OCI-LY3 (cell line): ENCODE results near the gene RAB43.

Source experiments
- H2AFZ ChIP-seq: fragments of 200-600, 300-600 bp; shearing (Covaris generic); 2 replicates; pipeline ENCODE4 v1.6.0; 2014; ENCODE audit warnings: antibody characterized with exemption, low read depth, low read length
- H3K27ac ChIP-seq: fragments of 200-600, 300-600 bp; sonication (generic); 2 replicates; pipeline ENCODE4 v1.5.1; 2014; ENCODE audit warnings: mild to moderate bottlenecking, low read length, moderate library complexity, mixed read lengths
- H3K27me3 ChIP-seq: fragments of 200-600, 300-600 bp; sonication (generic); 2 replicates; pipeline ENCODE4 v1.6.1; 2014; ENCODE audit warnings: low read depth, low read length, mixed read lengths
- H3K36me3 ChIP-seq: fragments of 200-600, 300-600 bp; sonication (generic); replicated peaks from 2 replicates; pipeline ENCODE3; 2014; ENCODE audit warnings: low read depth, low read length, mixed read lengths
- H3K4me1 ChIP-seq: fragments of 300-600, 200-600 bp; sonication (generic); 2 replicates; pipeline ENCODE4 v1.6.1; 2014; ENCODE audit warnings: low read length, mixed read lengths
- H3K4me2 ChIP-seq: fragments of 200-600, 300-600 bp; sonication (generic); 2 replicates; pipeline ENCODE4 v1.6.1; 2014; ENCODE audit warnings: low read length, mixed read lengths
- H3K4me3 ChIP-seq: fragments of 300-600, 200-600 bp; sonication (generic); 2 replicates; pipeline ENCODE4 v1.5.1; 2014; ENCODE audit warnings: antibody characterized with exemption, mild to moderate bottlenecking, low read length, moderate library complexity
- H3K79me2 ChIP-seq: fragments of 300-600, 200-600 bp; shearing (Covaris generic); 2 replicates; pipeline ENCODE4 v1.6.1; 2014; ENCODE audit warnings: mild to moderate bottlenecking, low read length, mixed read lengths
- H3K9ac ChIP-seq: fragments of 300-600, 200-600 bp; shearing (Covaris generic); 2 replicates; pipeline ENCODE4 v1.6.0; 2014; ENCODE audit warnings: mild to moderate bottlenecking, low read length, moderate library complexity
- H3K9me3 ChIP-seq: fragments of 200-600, 300-600 bp; shearing (Covaris generic); 2 replicates; pipeline ENCODE4 v1.6.1; 2014; ENCODE audit warnings: low read length, mixed read lengths; ENCODE audit not compliant: insufficient read depth
- H4K20me1 ChIP-seq: fragments of 200-600, 300-600 bp; sonication (generic); 2 replicates; pipeline ENCODE4 v1.6.1; 2016; ENCODE audit warnings: low read length, mixed read lengths; ENCODE audit not compliant: insufficient read depth
- EZH2phosphoT487 ChIP-seq: fragments of 200-600 bp; shearing (Covaris generic); IDR thresholded peaks from 2 replicates; pipeline ENCODE4 v1.6.1; 2018; ENCODE audit warnings: antibody characterized with exemption, mixed run types, low read depth
- TF ChIP-seq, protein P1 (sequence below): fragments of 200-600, 300-600 bp; sonication (generic); IDR thresholded peaks from 2 replicates; pipeline ENCODE4 v1.5.1; 2014; ENCODE audit warnings: antibody characterized with exemption, low read length, low read depth

The RAB43 gene

DNA sequence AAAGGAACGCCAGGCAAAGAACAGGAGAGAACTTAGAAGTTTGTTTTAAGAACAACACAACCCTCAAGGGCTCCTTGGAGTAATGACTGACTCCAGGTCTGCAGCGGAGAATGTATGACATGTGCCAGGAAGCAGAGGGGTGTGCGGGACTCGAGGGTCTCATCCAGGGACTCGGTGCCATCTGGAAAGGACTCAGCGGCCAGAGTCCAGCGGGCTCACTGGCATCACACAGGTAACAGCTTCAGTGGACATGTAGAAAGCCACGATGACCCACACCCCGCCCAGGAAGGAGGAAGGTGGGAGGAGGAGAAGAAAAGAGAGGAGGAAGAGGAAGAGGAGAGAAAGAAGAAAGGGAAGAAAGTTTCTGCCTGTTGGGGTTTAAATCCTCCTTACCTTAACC, 39.6 kb downstream of the RAB43 start:
- H3K79me2 ChIP-seq, result no peaks in the 10 kb centered on the region
- H3K9me3 ChIP-seq, result no peaks in the 10 kb centered on the region
- H4K20me1 ChIP-seq, result no peaks in the 10 kb centered on the region
- H3K27ac ChIP-seq, result no peak overlapping the region
- H2AFZ ChIP-seq, result no peak overlapping the region
- no peaks in the 10 kb centered on the region for H3K27me3 ChIP-seq
- TF ChIP-seq EZH2phosphoT487, result no peak
- TF ChIP-seq, protein P1, sequence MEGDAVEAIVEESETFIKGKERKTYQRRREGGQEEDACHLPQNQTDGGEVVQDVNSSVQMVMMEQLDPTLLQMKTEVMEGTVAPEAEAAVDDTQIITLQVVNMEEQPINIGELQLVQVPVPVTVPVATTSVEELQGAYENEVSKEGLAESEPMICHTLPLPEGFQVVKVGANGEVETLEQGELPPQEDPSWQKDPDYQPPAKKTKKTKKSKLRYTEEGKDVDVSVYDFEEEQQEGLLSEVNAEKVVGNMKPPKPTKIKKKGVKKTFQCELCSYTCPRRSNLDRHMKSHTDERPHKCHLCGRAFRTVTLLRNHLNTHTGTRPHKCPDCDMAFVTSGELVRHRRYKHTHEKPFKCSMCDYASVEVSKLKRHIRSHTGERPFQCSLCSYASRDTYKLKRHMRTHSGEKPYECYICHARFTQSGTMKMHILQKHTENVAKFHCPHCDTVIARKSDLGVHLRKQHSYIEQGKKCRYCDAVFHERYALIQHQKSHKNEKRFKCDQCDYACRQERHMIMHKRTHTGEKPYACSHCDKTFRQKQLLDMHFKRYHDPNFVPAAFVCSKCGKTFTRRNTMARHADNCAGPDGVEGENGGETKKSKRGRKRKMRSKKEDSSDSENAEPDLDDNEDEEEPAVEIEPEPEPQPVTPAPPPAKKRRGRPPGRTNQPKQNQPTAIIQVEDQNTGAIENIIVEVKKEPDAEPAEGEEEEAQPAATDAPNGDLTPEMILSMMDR, result no peak
- no peak overlapping the region for H3K4me3 ChIP-seq
- no peaks in the 10 kb centered on the region for H3K4me1 ChIP-seq
- no peak overlapping the region for H3K4me2 ChIP-seq
- no peaks in the 10 kb centered on the region for H3K36me3 ChIP-seq
- H3K9ac ChIP-seq, result no peak overlapping the region

DNA sequence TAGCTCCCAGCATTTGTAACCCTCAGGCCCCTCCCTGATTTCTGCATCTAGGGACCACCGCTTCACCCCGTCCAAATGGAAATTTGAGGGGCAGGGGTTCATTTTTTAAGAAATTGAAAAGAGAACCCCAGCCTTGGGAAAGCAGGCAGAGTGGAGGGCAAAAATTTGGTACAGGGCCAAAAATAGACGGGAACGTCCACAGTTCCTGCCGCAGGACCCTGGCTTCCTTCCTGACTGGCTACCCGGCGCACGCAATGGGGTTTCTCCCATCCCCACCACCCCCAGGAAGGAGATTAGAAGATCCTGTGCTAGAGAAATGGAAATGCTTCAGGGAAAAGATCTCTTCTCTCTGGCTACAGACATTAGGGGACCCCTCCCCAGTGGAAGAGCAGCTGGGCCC, 40.1 kb downstream of the RAB43 start:
- Histone ChIP-seq H3K36me3 (no peaks in the 10 kb centered on the region), H3K4me3 (no peak overlapping the region), H4K20me1 (no peaks in the 10 kb centered on the region), H3K27me3 (no peaks in the 10 kb centered on the region), H3K79me2 (no peaks in the 10 kb centered on the region), H3K4me2 (no peak overlapping the region), H3K4me1 (no peaks in the 10 kb centered on the region), H3K27ac (no peak overlapping the region), H3K9me3 (no peaks in the 10 kb centered on the region), H2AFZ (no peak overlapping the region), H3K9ac (no peak overlapping the region)
- TF ChIP-seq EZH2phosphoT487, result no peak
- TF ChIP-seq, protein P1, result no peak

DNA sequence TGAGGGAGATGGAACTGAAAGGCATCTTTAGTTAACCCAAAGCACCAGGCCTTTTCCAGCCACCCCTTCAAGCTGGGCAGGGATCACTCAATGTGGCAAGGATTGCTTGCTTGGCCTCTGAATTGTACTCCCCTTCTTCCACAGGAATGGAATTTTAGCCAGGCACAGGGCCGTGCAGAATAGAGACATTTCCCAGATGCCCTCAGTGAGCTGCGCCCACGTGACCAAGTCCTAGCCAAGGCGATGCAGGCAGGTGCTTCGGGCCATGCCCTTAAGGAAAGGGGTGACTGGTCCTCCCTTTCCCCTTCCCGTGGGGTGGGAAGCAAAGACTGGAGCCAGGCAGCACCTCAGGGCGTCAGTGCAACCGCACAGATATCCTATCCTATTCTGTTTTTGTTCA, 43.1 kb downstream of the RAB43 start:
- H3K9ac ChIP-seq, result no peak overlapping the region
- TF ChIP-seq, protein P1, result no peak
- no peak for TF ChIP-seq EZH2phosphoT487
- H2AFZ ChIP-seq, result no peak overlapping the region
- H3K4me3 ChIP-seq, result no peak overlapping the region
- H3K4me2 ChIP-seq, result no peak overlapping the region
- H3K79me2 ChIP-seq, result no peaks in the 10 kb centered on the region
- H3K4me1 ChIP-seq, result no peaks in the 10 kb centered on the region
- H3K27ac ChIP-seq, result no peak overlapping the region
- H3K9me3 ChIP-seq, result no peaks in the 10 kb centered on the region
- no peaks in the 10 kb centered on the region for H4K20me1 ChIP-seq
- no peaks in the 10 kb centered on the region for H3K27me3 ChIP-seq
- no peaks in the 10 kb centered on the region for H3K36me3 ChIP-seq

DNA sequence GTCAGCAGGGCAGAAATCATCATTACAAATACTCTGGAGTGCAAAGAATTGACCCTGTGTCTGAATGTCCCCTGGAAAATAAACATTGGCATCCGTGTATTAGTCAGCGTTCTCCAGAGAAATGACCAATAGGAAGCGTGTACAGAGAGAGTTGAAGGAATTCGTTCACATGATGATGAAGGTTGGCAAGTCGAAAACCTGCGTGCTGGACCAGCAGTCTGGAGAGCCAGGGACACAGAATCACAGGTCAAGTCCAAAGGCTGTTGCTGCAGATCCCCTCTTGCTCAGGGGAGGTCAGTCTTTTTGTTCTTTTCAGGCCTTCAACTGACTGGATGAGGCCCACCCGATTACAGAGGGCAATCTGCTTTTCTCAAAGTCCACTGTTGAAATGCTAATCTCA, 44.4 kb downstream of the RAB43 start:
- H3K4me1 ChIP-seq, result no peaks in the 10 kb centered on the region
- H3K27me3 ChIP-seq, result no peaks in the 10 kb centered on the region
- TF ChIP-seq, protein P1, result no peak
- TF ChIP-seq EZH2phosphoT487, result no peak
- no peaks in the 10 kb centered on the region for H4K20me1 ChIP-seq
- H3K4me2 ChIP-seq, result no peak overlapping the region
- H3K4me3 ChIP-seq, result no peak overlapping the region
- H3K9ac ChIP-seq, result no peak overlapping the region
- H3K79me2 ChIP-seq, result no peaks in the 10 kb centered on the region
- no peaks in the 10 kb centered on the region for H3K36me3 ChIP-seq
- H3K9me3 ChIP-seq, result no peaks in the 10 kb centered on the region
- H2AFZ ChIP-seq, result no peak overlapping the region
- H3K27ac ChIP-seq, result no peak overlapping the region
